Suppressor macrophage (primary cell): ENCODE data around the gene CTSS.

Experiments used
- DNase-seq, 4 experiments: peaks; one replicate each; pipeline ENCODE4 v3.0.0-alpha.2; 2020 to 2022

CTSS gene

GRCh38 chr1:150696995-150697927 is 68.3 kb downstream of the CTSS start, which contains the start of gene GOLPH3L:
TSS of gene GOLPH3L (minus strand) at chr1:150697154. CDS start at chr1:150694838, 2,316 bp downstream.
- DNase-seq, result peak; percentile 87 to 94 (median 91)

GRCh38 chr1:150696590-150696989 is 69.0 kb downstream of the CTSS start:
- DNase-seq, result peak in 1 of 4 experiments; percentile 6

- peak in 1 of 4 experiments; percentile 5 for DNase-seq
Observed at GRCh38 chr1:150696162-150696561, 69.4 kb downstream of the CTSS start.

GRCh38 chr1:150695561-150695960 is 70.0 kb downstream of the CTSS start:
- peak in 2 of 4 experiments; percentile 1 to 10 for DNase-seq

GRCh38 chr1:150692720-150693119 is 72.9 kb downstream of the CTSS start:
- DNase-seq, result no peak

- DNase-seq, result no peak
Observed at GRCh38 chr1:150688763-150689162, 76.8 kb downstream of the CTSS start.

GRCh38 chr1:150686275-150686674 is 79.3 kb downstream of the CTSS start:
- DNase-seq, result no peak

- no peak for DNase-seq
Observed at GRCh38 chr1:150683914-150684313, 81.7 kb downstream of the CTSS start.
